Mesenchymal stem cell (in vitro differentiated cells and primary cell): ENCODE data around the gene IFT57.

Experiments
- DNase-seq: peaks from one replicate; pipeline ENCODE4 v3.0.0-alpha.2; 2013
- H2AFZ ChIP-seq: one replicate; pipeline ENCODE4 v1.6.1; 2013; ENCODE audit warnings: low read depth, mild to moderate bottlenecking, control low read depth, inconsistent platforms, low read length, moderate library complexity
- H2AK5ac ChIP-seq: 2 replicates; pipeline ENCODE4 v1.6.1; 2013; ENCODE audit warnings: low read length, moderate library complexity, mild to moderate bottlenecking, inconsistent platforms; ENCODE audit not compliant: severe bottlenecking
- H2BK120ac ChIP-seq: one replicate; pipeline ENCODE4 v1.6.1; 2013; ENCODE audit warnings: low read depth, mild to moderate bottlenecking, inconsistent platforms, low read length, moderate library complexity
- H2BK12ac ChIP-seq, 2 experiments: one replicate each; pipeline ENCODE4 v1.6.1; 2013; ENCODE audit warnings: inconsistent platforms in 2 of 2, low read length in 2 of 2, mild to moderate bottlenecking in 2 of 2, moderate library complexity in 2 of 2, control low read depth in 1 of 2
- H2BK15ac ChIP-seq: one replicate; pipeline ENCODE4 v1.6.1; 2013; ENCODE audit warnings: mild to moderate bottlenecking, low read depth, inconsistent platforms; ENCODE audit not compliant: poor library complexity, severe bottlenecking
- H2BK5ac ChIP-seq: 2 replicates; pipeline ENCODE4 v1.6.1; 2013; ENCODE audit warnings: low read depth, mild to moderate bottlenecking, low read length, control low read depth, inconsistent platforms; ENCODE audit not compliant: poor library complexity, severe bottlenecking
- H3K14ac ChIP-seq, 2 experiments: one replicate each; pipeline ENCODE4 v1.6.1; 2013; ENCODE audit warnings: inconsistent platforms in 2 of 2, low read length in 2 of 2, control low read depth in 1 of 2, mild to moderate bottlenecking in 1 of 2, moderate library complexity in 1 of 2
- H3K18ac ChIP-seq, 2 experiments: one replicate each; pipeline ENCODE4 v1.6.1; 2013; ENCODE audit warnings: inconsistent platforms in 2 of 2, low read length in 2 of 2, control low read depth in 1 of 2, low read depth in 1 of 2, mild to moderate bottlenecking in 1 of 2
- H3K23ac ChIP-seq, 2 experiments: one replicate each; pipeline ENCODE4 v1.6.1; 2013; ENCODE audit warnings: inconsistent platforms in 2 of 2, low read length in 2 of 2, mild to moderate bottlenecking in 2 of 2, moderate library complexity in 2 of 2, control low read depth in 1 of 2
- H3K27ac ChIP-seq: 2 replicates; pipeline ENCODE4 v1.5.1; 2013; ENCODE audit warnings: mild to moderate bottlenecking, moderate library complexity, low read length, control low read depth, inconsistent platforms; ENCODE audit not compliant: poor library complexity, severe bottlenecking
- H3K27me3 ChIP-seq, 2 experiments: 2 replicates each; pipeline versions ENCODE4 v1.6.1 to v1.7.0; 2013; ENCODE audit warnings: low read length in 2 of 2, mild to moderate bottlenecking in 2 of 2, moderate library complexity in 2 of 2, control low read depth in 1 of 2, inconsistent platforms in 1 of 2; ENCODE audit not compliant: control insufficient read depth in 1 of 2, insufficient read depth in 1 of 2
- H3K36me3 ChIP-seq, 2 experiments: 2 replicates each; pipeline versions ENCODE4 v1.6.1 to v1.7.0; 2013; ENCODE audit warnings: low read length in 2 of 2, control low read depth in 1 of 2, inconsistent platforms in 1 of 2, low read depth in 1 of 2, mild to moderate bottlenecking in 1 of 2; ENCODE audit not compliant: insufficient read depth in 2 of 2, control insufficient read depth in 1 of 2
- H3K4ac ChIP-seq, 2 experiments: one replicate each; pipeline ENCODE4 v1.6.1; 2013; ENCODE audit warnings: inconsistent platforms in 2 of 2, low read length in 2 of 2, mild to moderate bottlenecking in 2 of 2, moderate library complexity in 2 of 2, control low read depth in 1 of 2, low read depth in 1 of 2
- H3K4me1 ChIP-seq: 2 replicates; pipeline ENCODE4 v1.6.1; 2013; ENCODE audit warnings: low read depth, low read length, control low read depth; ENCODE audit not compliant: control insufficient read depth, insufficient read depth
- H3K4me2 ChIP-seq: 2 replicates; pipeline ENCODE4 v1.6.1; 2013; ENCODE audit warnings: low read length, mild to moderate bottlenecking, inconsistent platforms; ENCODE audit not compliant: poor library complexity, severe bottlenecking
- H3K4me3 ChIP-seq, 2 experiments: 2 replicates each; pipeline versions ENCODE4 v1.5.1 to v1.7.0; 2013; ENCODE audit warnings: low read length in 2 of 2, mild to moderate bottlenecking in 2 of 2, control low read depth in 1 of 2, low read depth in 1 of 2; ENCODE audit not compliant: insufficient read depth in 1 of 2
- H3K79me1 ChIP-seq: replicated peaks from 2 replicates; pipeline ENCODE4 v1.6.1; 2013; ENCODE audit warnings: mild to moderate bottlenecking, control low read depth, low read length, inconsistent platforms; ENCODE audit not compliant: poor library complexity, severe bottlenecking
- H3K9ac ChIP-seq: 2 replicates; pipeline ENCODE4 v1.7.0; 2013; ENCODE audit warnings: mild to moderate bottlenecking, low read length, moderate library complexity
- H3K9me3 ChIP-seq: 2 replicates; pipeline ENCODE4 v1.7.0; 2013; ENCODE audit warnings: mild to moderate bottlenecking, low read length; ENCODE audit not compliant: control insufficient read depth
- H4K8ac ChIP-seq: one replicate; pipeline ENCODE4 v1.6.1; 2013; ENCODE audit warnings: inconsistent platforms, mild to moderate bottlenecking, low read length, moderate library complexity
- H4K91ac ChIP-seq: one replicate; pipeline ENCODE4 v1.6.1; 2013; ENCODE audit warnings: mild to moderate bottlenecking, low read length, inconsistent platforms
- WGBS: methylation state at CpG from one replicate; pipeline ENCODE4 v1.1.7; 2013; ENCODE audit warnings: mixed read lengths; 5-methylcytosine and 5-hydroxymethylcytosine counted together

The IFT57 gene

GRCh38 chr3:108184824-108185223, 37.4 kb downstream of the IFT57 start:
- Histone ChIP-seq H2BK15ac (no peak overlapping the region), H2AFZ (no peak overlapping the region), H3K4me1 (no peaks in the 10 kb centered on the region), H2BK5ac (no peak overlapping the region), H3K18ac (no peak overlapping the region), H2BK120ac (no peak overlapping the region), H4K91ac (no peak overlapping the region), H3K4me3 (no peak overlapping the region), H3K14ac (no peak overlapping the region), H3K27ac (no peak overlapping the region), H2AK5ac (no peak overlapping the region), H3K27me3 (no peaks in the 10 kb centered on the region), H3K9me3 (no peaks in the 10 kb centered on the region), H3K9ac (no peak overlapping the region), H3K79me1 (no peaks in the 10 kb centered on the region), H3K4ac (no peak overlapping the region), H4K8ac (no peak overlapping the region), H2BK12ac (no peak overlapping the region), H3K4me2 (no peak overlapping the region), H3K36me3 (peaks cover 0 to 34% of the 10 kb centered on the region in 2 experiments), H3K23ac (no peak overlapping the region)
- no peak for DNase-seq
- WGBS, result no CpG with 5 or more reads among the region's 3 CpGs

- Histone ChIP-seq H4K8ac (no peak overlapping the region), H3K18ac (no peak overlapping the region), H3K4me3 (no peak overlapping the region), H4K91ac (no peak overlapping the region), H3K4me2 (no peak overlapping the region), H2BK120ac (no peak overlapping the region), H3K4me1 (no peaks in the 10 kb centered on the region), H3K79me1 (no peaks in the 10 kb centered on the region), H3K14ac (no peak overlapping the region), H3K9ac (no peak overlapping the region), H3K4ac (no peak overlapping the region), H2BK5ac (no peak overlapping the region), H2BK15ac (no peak overlapping the region), H3K27ac (no peak overlapping the region), H3K9me3 (no peaks in the 10 kb centered on the region), H2BK12ac (no peak overlapping the region), H2AFZ (no peak overlapping the region), H3K36me3 (peaks cover 0 to 25% of the 10 kb centered on the region in 2 experiments), H3K27me3 (no peaks in the 10 kb centered on the region), H3K23ac (no peak overlapping the region), H2AK5ac (no peak overlapping the region)
- WGBS, result 90% methylated on average over 1 of the region's 2 CpGs
- peak; percentile 7 for DNase-seq
Observed at GRCh38 chr3:108183971-108184370, 38.3 kb downstream of the IFT57 start.

- Histone ChIP-seq H2BK12ac (no peak overlapping the region), H3K36me3 (peaks cover 0 to 17% of the 10 kb centered on the region in 2 experiments), H3K27ac (no peak overlapping the region), H3K14ac (no peak overlapping the region), H3K4me1 (no peaks in the 10 kb centered on the region), H2BK15ac (no peak overlapping the region), H3K4me3 (no peak overlapping the region), H3K9ac (no peak overlapping the region), H3K18ac (no peak overlapping the region), H3K27me3 (no peaks in the 10 kb centered on the region), H2AFZ (no peak overlapping the region), H4K8ac (no peak overlapping the region), H2BK120ac (no peak overlapping the region), H3K4me2 (no peak overlapping the region), H2BK5ac (no peak overlapping the region), H3K23ac (no peak overlapping the region), H4K91ac (no peak overlapping the region), H2AK5ac (no peak overlapping the region), H3K9me3 (no peaks in the 10 kb centered on the region), H3K4ac (no peak overlapping the region), H3K79me1 (no peaks in the 10 kb centered on the region)
- DNase-seq, result peak; percentile 60
- whole genome bisulfite sequencing, result 36% methylated on average over 1 of the region's 1 CpG
Observed at GRCh38 chr3:108183181-108183580, 39.0 kb downstream of the IFT57 start.

- no peak overlapping the region for H3K18ac ChIP-seq
- no peak overlapping the region for H3K4me3 ChIP-seq
- H3K4ac ChIP-seq, result no peak overlapping the region
- H3K4me1 ChIP-seq, result no peaks in the 10 kb centered on the region
- H2BK12ac ChIP-seq, result no peak overlapping the region
- H3K23ac ChIP-seq, result no peak overlapping the region
- H3K14ac ChIP-seq, result no peak overlapping the region
- H3K4me2 ChIP-seq, result no peak overlapping the region
- H2AFZ ChIP-seq, result no peak overlapping the region
- H3K79me1 ChIP-seq, result no peaks in the 10 kb centered on the region
- H3K36me3 ChIP-seq, result peaks cover 0 to 12% of the 10 kb centered on the region in 2 experiments
- no peak overlapping the region for H3K27ac ChIP-seq
- no peak overlapping the region for H2BK120ac ChIP-seq
- H2AK5ac ChIP-seq, result no peak overlapping the region
- no peak overlapping the region for H3K9ac ChIP-seq
- no peak overlapping the region for H4K91ac ChIP-seq
- no peak overlapping the region for H4K8ac ChIP-seq
- 40% methylated on average over 1 of the region's 1 CpG for WGBS
- no peak overlapping the region for H2BK5ac ChIP-seq
- no peak overlapping the region for H2BK15ac ChIP-seq
- H3K27me3 ChIP-seq, result no peaks in the 10 kb centered on the region
- DNase-seq, result no peak
- no peaks in the 10 kb centered on the region for H3K9me3 ChIP-seq
Observed at GRCh38 chr3:108182339-108182738, 39.9 kb downstream of the IFT57 start.
